Neural progenitor cell (in vitro differentiated cells): ENCODE data around the gene UBE2M. TPM values are rescaled to one million over a fixed set of nuclear protein-coding genes. Genes with fewer than 3 reads are reported as not detected.

Experiments
- DNase-seq: peaks from one replicate; pipeline ENCODE4 v3.0.0-alpha.2; 2016; ENCODE audit warnings: low spot score
- H2AFZ ChIP-seq: fragments of 200-600 bp; sonication (generic); replicated peaks from 2 replicates; pipeline ENCODE4 v1.6.1; 2016; ENCODE audit warnings: antibody characterized with exemption
- H3F3A ChIP-seq: fragments of 200-600 bp; sonication (generic); 2 replicates; pipeline ENCODE4 v1.6.1; 2016; ENCODE audit warnings: antibody characterized with exemption, low read depth
- H3K27ac ChIP-seq: fragments of 200-600 bp; sonication (generic); 2 replicates; pipeline ENCODE4 v1.5.1; 2016; ENCODE audit warnings: mild to moderate bottlenecking
- H3K27me3 ChIP-seq: fragments of 200-600 bp; sonication (generic); 2 replicates; pipeline ENCODE4 v1.6.1; 2016; ENCODE audit warnings: mild to moderate bottlenecking, moderate library complexity
- H3K36me3 ChIP-seq: fragments of 200-600 bp; sonication (generic); 2 replicates; pipeline ENCODE4 v1.5.1; 2016
- H3K4me1 ChIP-seq: fragments of 200-600 bp; sonication (generic); 2 replicates; pipeline ENCODE4 v1.6.1; 2016; ENCODE audit warnings: mixed run types
- H3K4me2 ChIP-seq: fragments of 200-600 bp; sonication (generic); 2 replicates; pipeline ENCODE4 v1.6.1; 2016
- H3K4me3 ChIP-seq: fragments of 200-600 bp; sonication (generic); 2 replicates; pipeline ENCODE4 v1.5.1; 2016
- H3K79me2 ChIP-seq: fragments of 200-600 bp; sonication (generic); 2 replicates; pipeline ENCODE4 v1.6.1; 2016; ENCODE audit warnings: low read depth
- H3K9ac ChIP-seq: fragments of 200-600 bp; sonication (generic); 2 replicates; pipeline ENCODE4 v1.6.1; 2016
- H3K9me3 ChIP-seq: fragments of 200-600 bp; sonication (generic); 2 replicates; pipeline ENCODE4 v1.5.1; 2016; ENCODE audit warnings: low read depth
- H4K20me1 ChIP-seq: fragments of 200-600 bp; sonication (generic); 2 replicates; pipeline ENCODE4 v1.6.1; 2016; ENCODE audit warnings: low read depth
- H3K27ac Mint-ChIP-seq: 3 replicates; pipeline ENCODE4 v1.8.0; 2021; ENCODE audit warnings: mixed read lengths
- H3K27me3 Mint-ChIP-seq: 2 replicates; pipeline ENCODE4 v1.8.0; 2022; ENCODE audit warnings: low read depth, mild to moderate bottlenecking, inconsistent platforms, moderate library complexity, mixed read lengths; ENCODE audit not compliant: insufficient read depth
- H3K36me3 Mint-ChIP-seq: 3 replicates; pipeline ENCODE4 v1.8.0; 2021; ENCODE audit warnings: mixed read lengths
- H3K4me1 Mint-ChIP-seq: 3 replicates; pipeline ENCODE4 v1.8.0; 2021; ENCODE audit warnings: mixed read lengths
- H3K4me3 Mint-ChIP-seq: 3 replicates; pipeline ENCODE4 v1.8.0; 2021; ENCODE audit warnings: mild to moderate bottlenecking, moderate library complexity, mixed read lengths
- H3K9me3 Mint-ChIP-seq: 3 replicates; pipeline ENCODE4 v1.8.0; 2020; ENCODE audit warnings: mixed read lengths
- CTCF ChIP-seq: fragments of 200-600 bp; sonication (generic); IDR thresholded peaks from 2 replicates; pipeline ENCODE4 v1.5.1; 2017; ENCODE audit warnings: antibody characterized with exemption, mild to moderate bottlenecking
- EZH2 ChIP-seq: fragments of 200-600 bp; sonication (generic); IDR thresholded peaks from 2 replicates; pipeline ENCODE4 v1.6.1; 2017; ENCODE audit warnings: antibody characterized with exemption, mild to moderate bottlenecking, moderate library complexity
- EZH2phosphoT487 ChIP-seq: fragments of 200-600 bp; sonication (generic); IDR thresholded peaks from 2 replicates; pipeline ENCODE4 v1.6.1; 2017; ENCODE audit warnings: antibody characterized with exemption
- total RNA-seq: library from RNA; depleted of rRNA; stranded (reverse); fragments of >200 nt; gene quantifications from 2 replicates; pipeline ENCODE4 v1.2.3, GENCODE V29; 2015; ENCODE audit warnings: low replicate concordance

Gene UBE2M
- total RNA-seq, 1 donor from 2014 or later: 73.3 TPM

GRCh38 chr19:58562122-58563033 is 4.0 kb upstream of the UBE2M start:
- Histone ChIP-seq H3K27me3 (peaks cover 22% of the 10 kb centered on the region), H3K9ac (no peak overlapping the region), H4K20me1 (peaks cover 5% of the 10 kb centered on the region), H3F3A (peaks cover 36% of the 10 kb centered on the region), H3K4me3 (peak overlapping the region; percentile 26), H3K4me2 (peak overlapping the region; percentile 63), H3K79me2 (peaks cover 23% of the 10 kb centered on the region), H2AFZ (no peak overlapping the region), H3K36me3 (no peaks in the 10 kb centered on the region), H3K4me1 (peaks cover 7% of the 10 kb centered on the region), H3K9me3 (no peaks in the 10 kb centered on the region), H3K27ac (no peak overlapping the region)
- Mint-ChIP-seq H3K4me1 (peaks cover 15% of the 10 kb centered on the region), H3K36me3 (peaks cover 6% of the 10 kb centered on the region), H3K27ac (no peak overlapping the region), H3K27me3 (peaks cover 10% of the 10 kb centered on the region), H3K9me3 (no peaks in the 10 kb centered on the region), H3K4me3 (no peak overlapping the region)
- DNase-seq: peak; percentile 52
- TF ChIP-seq EZH2phosphoT487: no peak
- TF ChIP-seq CTCF: no peak
- TF ChIP-seq EZH2: no peak

- H3K27ac ChIP-seq: no peak overlapping the region
- no peaks in the 10 kb centered on the region for H3K36me3 ChIP-seq
- no peak overlapping the region for H3K9ac ChIP-seq
- H4K20me1 ChIP-seq: peaks cover 14% of the 10 kb centered on the region
- H3K4me1 ChIP-seq: peaks cover 13% of the 10 kb centered on the region
- Mint-ChIP-seq H3K9me3 (no peaks in the 10 kb centered on the region), H3K27me3 (peaks cover 10% of the 10 kb centered on the region), H3K27ac (no peak overlapping the region), H3K4me1 (peaks cover 23% of the 10 kb centered on the region), H3K4me3 (peak overlapping the region; percentile 74), H3K36me3 (peaks cover 10% of the 10 kb centered on the region)
- H2AFZ ChIP-seq: no peak overlapping the region
- DNase-seq: no peak
- no peak overlapping the region for H3K4me3 ChIP-seq
- H3K27me3 ChIP-seq: peaks cover 22% of the 10 kb centered on the region
- H3F3A ChIP-seq: peaks cover 43% of the 10 kb centered on the region
- peaks cover 31% of the 10 kb centered on the region for H3K79me2 ChIP-seq
- H3K4me2 ChIP-seq: no peak overlapping the region
- no peaks in the 10 kb centered on the region for H3K9me3 ChIP-seq
- TF ChIP-seq EZH2 (no peak), EZH2phosphoT487 (no peak), CTCF (no peak)
These were observed 3.1 kb upstream of the UBE2M start for GRCh38 chr19:58561373-58562121.

GRCh38 chr19:58560921-58561320 is 2.5 kb upstream of the UBE2M start:
- H3F3A ChIP-seq: peaks cover 50% of the 10 kb centered on the region
- Mint-ChIP-seq H3K9me3 (no peaks in the 10 kb centered on the region), H3K4me1 (peaks cover 29% of the 10 kb centered on the region), H3K27me3 (peaks cover 14% of the 10 kb centered on the region), H3K27ac (no peak overlapping the region), H3K4me3 (peak overlapping the region; percentile 98), H3K36me3 (peaks cover 16% of the 10 kb centered on the region)
- peaks cover 15% of the 10 kb centered on the region for H4K20me1 ChIP-seq
- H3K4me2 ChIP-seq: no peak overlapping the region
- H3K9me3 ChIP-seq: no peaks in the 10 kb centered on the region
- peaks cover 13% of the 10 kb centered on the region for H3K4me1 ChIP-seq
- no peak overlapping the region for H3K4me3 ChIP-seq
- TF ChIP-seq EZH2phosphoT487 (no peak), CTCF (no peak), EZH2 (no peak)
- H3K27me3 ChIP-seq: peaks cover 22% of the 10 kb centered on the region
- H3K9ac ChIP-seq: no peak overlapping the region
- no peak for DNase-seq
- no peak overlapping the region for H2AFZ ChIP-seq
- H3K36me3 ChIP-seq: no peaks in the 10 kb centered on the region
- peaks cover 37% of the 10 kb centered on the region for H3K79me2 ChIP-seq
- no peak overlapping the region for H3K27ac ChIP-seq
